ENCODE data around the gene ATP6V0A4.

DNA sequence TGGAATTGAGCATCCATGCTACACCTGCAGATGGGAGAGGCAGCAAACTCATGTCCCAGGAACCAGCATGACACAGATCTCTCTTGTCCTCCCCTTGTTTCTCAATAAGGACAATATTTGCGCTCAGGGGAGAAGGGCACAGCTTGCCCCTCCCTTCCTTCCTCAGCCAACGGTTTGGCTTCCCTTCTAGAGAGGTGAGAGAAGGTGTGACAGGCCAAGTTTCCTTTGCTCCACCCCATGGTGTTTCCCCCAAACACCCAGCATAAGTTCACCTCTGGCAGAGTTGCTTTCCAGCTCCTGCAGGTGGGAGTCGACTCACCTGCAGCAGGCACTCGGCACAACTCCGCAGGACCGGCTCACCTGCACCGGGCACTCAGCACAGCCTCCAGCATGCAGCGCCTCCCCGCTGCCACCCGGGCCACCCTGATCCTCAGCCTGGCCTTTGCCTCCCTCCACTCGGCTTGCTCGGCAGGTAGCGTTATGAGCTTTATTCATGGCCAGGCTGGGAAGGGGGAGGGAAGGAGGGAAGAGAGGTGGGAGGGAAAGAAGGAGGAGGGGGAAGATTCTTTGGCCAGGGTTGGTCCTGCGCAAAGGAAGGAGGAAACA, at the start of gene ATP6V0A4, which contains the start of gene TMEM213:
- no peak for TF ChIP-seq EZH2 (IDR thresholded peaks at IDR 0.05; ENCODE audit: borderline replicate concordance, low read depth, low read length, severe bottlenecking)
- TF ChIP-seq, protein P1, sequence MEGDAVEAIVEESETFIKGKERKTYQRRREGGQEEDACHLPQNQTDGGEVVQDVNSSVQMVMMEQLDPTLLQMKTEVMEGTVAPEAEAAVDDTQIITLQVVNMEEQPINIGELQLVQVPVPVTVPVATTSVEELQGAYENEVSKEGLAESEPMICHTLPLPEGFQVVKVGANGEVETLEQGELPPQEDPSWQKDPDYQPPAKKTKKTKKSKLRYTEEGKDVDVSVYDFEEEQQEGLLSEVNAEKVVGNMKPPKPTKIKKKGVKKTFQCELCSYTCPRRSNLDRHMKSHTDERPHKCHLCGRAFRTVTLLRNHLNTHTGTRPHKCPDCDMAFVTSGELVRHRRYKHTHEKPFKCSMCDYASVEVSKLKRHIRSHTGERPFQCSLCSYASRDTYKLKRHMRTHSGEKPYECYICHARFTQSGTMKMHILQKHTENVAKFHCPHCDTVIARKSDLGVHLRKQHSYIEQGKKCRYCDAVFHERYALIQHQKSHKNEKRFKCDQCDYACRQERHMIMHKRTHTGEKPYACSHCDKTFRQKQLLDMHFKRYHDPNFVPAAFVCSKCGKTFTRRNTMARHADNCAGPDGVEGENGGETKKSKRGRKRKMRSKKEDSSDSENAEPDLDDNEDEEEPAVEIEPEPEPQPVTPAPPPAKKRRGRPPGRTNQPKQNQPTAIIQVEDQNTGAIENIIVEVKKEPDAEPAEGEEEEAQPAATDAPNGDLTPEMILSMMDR (IDR thresholded peaks at IDR 0.05; ENCODE audit: borderline replicate concordance, extremely low read depth, low read length, poor library complexity, severe bottlenecking) = no peak
